K562 (cell line): ENCODE measurements around the gene PCED1B. TPM values are rescaled to one million over a fixed set of nuclear protein-coding genes. Genes with fewer than 3 reads are reported as not detected.
A peak's percentile ranks its signal among the peaks of the same experiment; 100 is the strongest.

Experiments
- ARID2 ChIP-seq: fragments of 450-650 bp; IDR thresholded peaks from 2 replicates; pipeline ENCODE4 v1.6.1; 2017; ENCODE audit warnings: antibody characterized with exemption, mild to moderate bottlenecking
- ATF7 ChIP-seq: fragments of 450-650 bp; IDR thresholded peaks from 2 replicates; pipeline ENCODE4 v1.7.1; 2014; ENCODE audit warnings: mild to moderate bottlenecking, moderate library complexity
- CREB3 ChIP-seq: fragments of 450-650 bp; conservative IDR thresholded peaks from 2 replicates; pipeline ENCODE4 v1.6.1; 2016; ENCODE audit warnings: missing genetic modification characterization, low read depth, mild to moderate bottlenecking, missing compliant biosample characterization, moderate library complexity
- CXXC5 ChIP-seq: fragments of 250-450 bp; sonication (Bioruptor Pico); IDR thresholded peaks from 2 replicates; pipeline ENCODE4 v1.8.0; 2022; ENCODE audit warnings: inconsistent platforms, mild to moderate bottlenecking, moderate library complexity
- DDX20 ChIP-seq: fragments of 450-650 bp; IDR thresholded peaks from 2 replicates; pipeline ENCODE4 v1.6.1; 2016; ENCODE audit warnings: missing genetic modification characterization, low read depth, mild to moderate bottlenecking, missing compliant biosample characterization, moderate library complexity
- EZH2 ChIP-seq: IDR thresholded peaks from 2 replicates; pipeline ENCODE4 v1.6.1; 2012; ENCODE audit warnings: low read depth, mild to moderate bottlenecking, inconsistent platforms, low read length, borderline replicate concordance
- FUS ChIP-seq: fragments of 200-400 bp; formaldehyde crosslinking; optimal IDR thresholded peaks from 2 replicates; pipeline ENCODE3; 2017; ENCODE audit warnings: low read depth, low read length
- HINFP ChIP-seq: fragments of 450-650 bp; conservative IDR thresholded peaks from 2 replicates; pipeline ENCODE4 v1.6.1; 2016; ENCODE audit warnings: missing genetic modification characterization, low read depth, mild to moderate bottlenecking, control low read depth, missing compliant biosample characterization
- MAFG ChIP-seq: fragments of 450-650 bp; conservative IDR thresholded peaks from 2 replicates; pipeline ENCODE4 v1.6.1; 2016; ENCODE audit warnings: missing genetic modification characterization, missing compliant biosample characterization
- MCM7 ChIP-seq, 2 experiments: fragments of 450-650 bp; IDR thresholded peaks; 2 replicates each; pipeline ENCODE4 v1.6.1; 2016 to 2018
- MED1 ChIP-seq: sonication (generic); formaldehyde crosslinking; IDR thresholded peaks from 2 replicates; pipeline ENCODE4 v1.8.1; 2023; ENCODE audit warnings: missing genetic modification reagents, borderline replicate concordance
- NR2F6 ChIP-seq: fragments of 450-650 bp; formaldehyde crosslinking; IDR thresholded peaks from 2 replicates; pipeline ENCODE4 v1.4.0; 2020; ENCODE audit warnings: mild to moderate bottlenecking
- PATZ1 ChIP-seq: fragments of 250-450 bp; sonication (Bioruptor Pico); IDR thresholded peaks from 2 replicates; pipeline ENCODE4 v1.5.0; 2020; ENCODE audit warnings: mild to moderate bottlenecking, borderline replicate concordance
- POLR2AphosphoS5 ChIP-seq: IDR thresholded peaks from 2 replicates; pipeline ENCODE4 v1.6.1; 2011; ENCODE audit warnings: mild to moderate bottlenecking, low read depth, low read length, moderate library complexity; ENCODE audit not compliant: control insufficient read depth, insufficient read depth
- RB1 ChIP-seq: fragments of 450-650 bp; IDR thresholded peaks from 2 replicates; pipeline ENCODE4 v1.6.1; 2017; ENCODE audit warnings: low read depth, mild to moderate bottlenecking
- SRSF3 ChIP-seq: fragments of 200-400 bp; formaldehyde crosslinking; IDR thresholded peaks from 2 replicates; pipeline ENCODE4 v1.6.1; 2016; ENCODE audit warnings: mild to moderate bottlenecking, low read length, moderate library complexity; ENCODE audit not compliant: insufficient read depth
- SRSF7 ChIP-seq: fragments of 200-400 bp; formaldehyde crosslinking; optimal IDR thresholded peaks from 2 replicates; pipeline ENCODE3; 2017; ENCODE audit warnings: mild to moderate bottlenecking, low read depth, low read length
- STAG1 ChIP-seq: sonication (generic); formaldehyde crosslinking; IDR thresholded peaks from 2 replicates; pipeline ENCODE4 v1.5.0; 2020; ENCODE audit warnings: missing genetic modification reagents, borderline replicate concordance
- THRB ChIP-seq: fragments of 450-650 bp; formaldehyde crosslinking; conservative IDR thresholded peaks from 2 replicates; pipeline ENCODE4 v1.4.0; 2022; ENCODE audit warnings: mild to moderate bottlenecking, missing genetic modification characterization
- XRCC3 ChIP-seq: fragments of 450-650 bp; IDR thresholded peaks from 2 replicates; pipeline ENCODE4 v1.6.1; 2017; ENCODE audit warnings: mild to moderate bottlenecking, moderate library complexity
- ZNF24 ChIP-seq: fragments of 450-650 bp; IDR thresholded peaks from 2 replicates; pipeline ENCODE4 v1.6.1; 2016
- ZNF444 ChIP-seq: fragments of 250-450 bp; sonication (Bioruptor Pico); IDR thresholded peaks from 2 replicates; pipeline ENCODE4 v1.4.0; 2020; ENCODE audit warnings: mild to moderate bottlenecking, moderate library complexity
- ZNF584 ChIP-seq: fragments of 200-800 bp; sonication (Bioruptor generic); IDR thresholded peaks from 2 replicates; pipeline ENCODE4 v1.6.1; 2016; ENCODE audit warnings: low read depth, mild to moderate bottlenecking, missing genetic modification characterization, missing compliant biosample characterization
- ZNF699 ChIP-seq: fragments of 250-450 bp; sonication (Bioruptor Pico); IDR thresholded peaks from 2 replicates; pipeline ENCODE4 v1.8.0; 2021; ENCODE audit warnings: mild to moderate bottlenecking, moderate library complexity; ENCODE audit not compliant: insufficient replicate concordance
- ZNF766 ChIP-seq: fragments of 200-800 bp; sonication (Bioruptor generic); conservative IDR thresholded peaks from 2 replicates; pipeline ENCODE4 v1.6.1; 2016; ENCODE audit warnings: missing genetic modification characterization, missing compliant biosample characterization
- polyA plus RNA-seq, 8 experiments: library from polyadenylated mRNA; depleted of rRNA in 4 of 8; stranded (reverse) in 5 of 8; unstranded in 3 of 8; fragments of >200 nt; fragmentation: Nextera tagmentation in 2 of 8; fragmentation: Illumina TruSeq in 1 of 8; extraction: Ambion mirVana in 2 of 8; extraction: Trizol in 1 of 8; gene quantifications; 2 replicates each; pipeline versions ENCODE4 v1.2.1 to v1.2.3, GENCODE V29; 2011 to 2014; ENCODE audit warnings: inconsistent platforms in 1 of 8, missing spikeins in 1 of 8
- total RNA-seq, 7 experiments: library from RNA; depleted of rRNA in 6 of 7; stranded (reverse); fragments of >200 nt in 6 of 7; fragmentation: Illumina TruSeq in 2 of 7; extraction: Trizol in 2 of 7; gene quantifications; 2 replicates each; pipeline versions ENCODE4 v1.2.1 to v1.2.3, GENCODE V29; 2011 to 2021; ENCODE audit warnings: low replicate concordance in 1 of 7

PCED1B gene
- total and polyA plus RNA-seq, 9 of the 15 experiments (the other 6 are each of a cell fraction or from before 2014, with no cell fraction given), result 1.2 to 9.3 (median 2.5) TPM

- TF ChIP-seq SRSF3 (no peak), DDX20 (tag) (no peak), EZH2 (no peak), MCM7 (IDR thresholded peaks at IDR 0.05) (no peak), ZNF24 (no peak), SRSF7 (no peak), MED1 (CRISPR knock-in tag) (no peak), POLR2AphosphoS5 (peak; percentile 25; the same call in 1 of the 2 replicates), ZNF444 (no peak), ZNF766 (peak; percentile 13; the same call in 1 of the 2 replicates), CREB3 (tag) (peak; percentile 66; the same call in 1 of the 2 replicates), NR2F6 (no peak), CXXC5 (CRISPR knock-in tag) (peak; percentile 37), MAFG (tag) (0 out of 2 replicates have a peak, but pooled peaks have one; percentile 5), ZNF699 (CRISPR knock-in tag) (no peak), ARID2 (no peak), HINFP (tag) (no peak; the same call in 1 of the 2 replicates), XRCC3 (no peak), ZNF584 (CRISPR knock-in tag) (peak; percentile 58; the same call in 1 of the 2 replicates), THRB (no peak), STAG1 (CRISPR knock-in tag) (no peak), PATZ1 (CRISPR knock-in tag) (no peak), RB1 (no peak), ATF7 (0 out of 2 replicates have a peak, but pooled peaks have one; percentile 14), FUS (no peak)
Observed at GRCh38 chr12:47207340-47207717, 127.9 kb downstream of the PCED1B start (continued).
